H9 (cell line): ENCODE data around the gene SLC24A3. TPM values are rescaled to one million over a fixed set of nuclear protein-coding genes. Genes with fewer than 3 reads are reported as not detected.

Experiments used
- DNase-seq: peaks from one replicate; pipeline ENCODE4 v3.0.0-alpha.2; 2017
- H2AFZ ChIP-seq: one replicate; pipeline ENCODE4 v1.6.1; 2013; ENCODE audit warnings: mild to moderate bottlenecking, low read length, control low read depth, moderate library complexity
- H2AK5ac ChIP-seq: 2 replicates; pipeline ENCODE4 v1.6.1; 2013; ENCODE audit warnings: low read length, control low read depth, mixed read lengths; ENCODE audit not compliant: insufficient read length
- H2BK120ac ChIP-seq: one replicate; pipeline ENCODE4 v1.6.1; 2013; ENCODE audit warnings: low read depth, mild to moderate bottlenecking, low read length, control low read depth, inconsistent platforms; ENCODE audit not compliant: poor library complexity, severe bottlenecking
- H2BK12ac ChIP-seq: 2 replicates; pipeline ENCODE4 v1.6.1; 2013; ENCODE audit warnings: low read length, control low read depth, mixed read lengths, low read depth; ENCODE audit not compliant: insufficient read length
- H2BK15ac ChIP-seq: 2 replicates; pipeline ENCODE4 v1.6.1; 2013; ENCODE audit warnings: low read depth, low read length, control low read depth
- H2BK20ac ChIP-seq: one replicate; pipeline ENCODE4 v1.6.1; 2013; ENCODE audit warnings: low read depth, mild to moderate bottlenecking, low read length, control low read depth, inconsistent platforms; ENCODE audit not compliant: poor library complexity, severe bottlenecking
- H2BK5ac ChIP-seq: 2 replicates; pipeline ENCODE4 v1.6.1; 2013; ENCODE audit warnings: low read length, control low read depth, mixed read lengths; ENCODE audit not compliant: insufficient read length
- H3K14ac ChIP-seq: 2 replicates; pipeline ENCODE4 v1.6.1; 2013; ENCODE audit warnings: low read length, control low read depth; ENCODE audit not compliant: insufficient read depth
- H3K18ac ChIP-seq: 2 replicates; pipeline ENCODE4 v1.6.1; 2013; ENCODE audit warnings: low read depth, mild to moderate bottlenecking, mixed read lengths, low read length, control low read depth; ENCODE audit not compliant: insufficient read length
- H3K23ac ChIP-seq: 2 replicates; pipeline ENCODE4 v1.6.1; 2013; ENCODE audit warnings: low read length, control low read depth, mixed read lengths, low read depth; ENCODE audit not compliant: insufficient read length
- H3K23me2 ChIP-seq: 2 replicates; pipeline ENCODE4 v1.6.1; 2013; ENCODE audit warnings: low read depth, mild to moderate bottlenecking, mixed read lengths, low read length, control low read depth; ENCODE audit not compliant: insufficient read length, poor library complexity, severe bottlenecking
- H3K27ac ChIP-seq: 2 replicates; pipeline ENCODE4 v1.5.1; 2013; ENCODE audit warnings: low read length, control low read depth, mixed read lengths, low read depth; ENCODE audit not compliant: insufficient read length
- H3K27me3 ChIP-seq: 2 replicates; pipeline ENCODE4 v1.6.1; 2013; ENCODE audit warnings: low read length, control low read depth, inconsistent platforms; ENCODE audit not compliant: insufficient read depth
- H3K4ac ChIP-seq: 2 replicates; pipeline ENCODE4 v1.6.1; 2013; ENCODE audit warnings: low read depth, mild to moderate bottlenecking, control low read depth, inconsistent platforms, low read length, moderate library complexity
- H3K4me1 ChIP-seq: 2 replicates; pipeline ENCODE4 v1.6.1; 2013; ENCODE audit warnings: low read length, control low read depth, inconsistent platforms; ENCODE audit not compliant: insufficient read depth
- H3K4me2 ChIP-seq: 2 replicates; pipeline ENCODE4 v1.6.1; 2013; ENCODE audit warnings: low read length, control low read depth, mixed read lengths; ENCODE audit not compliant: insufficient read length, insufficient read depth
- H3K56ac ChIP-seq: 2 replicates; pipeline ENCODE4 v1.6.1; 2013; ENCODE audit warnings: low read depth, mild to moderate bottlenecking, mixed read lengths, low read length, control low read depth; ENCODE audit not compliant: insufficient read length
- H3K79me1 ChIP-seq: 2 replicates; pipeline ENCODE4 v1.6.1; 2013; ENCODE audit warnings: low read depth, mild to moderate bottlenecking, moderate library complexity, low read length, control low read depth, inconsistent platforms; ENCODE audit not compliant: insufficient read depth, poor library complexity, severe bottlenecking
- H3K79me2 ChIP-seq: 2 replicates; pipeline ENCODE4 v1.6.1; 2013; ENCODE audit warnings: low read length, control low read depth, inconsistent platforms; ENCODE audit not compliant: insufficient read depth
- H3K9ac ChIP-seq: 2 replicates; pipeline ENCODE4 v1.6.1; 2013; ENCODE audit warnings: low read length, control low read depth, mixed read lengths; ENCODE audit not compliant: insufficient read length; ENCODE audit errors: extremely low read depth
- H3K9me3 ChIP-seq: one replicate; pipeline ENCODE4 v1.6.1; 2013; ENCODE audit warnings: low read depth, low read length, inconsistent platforms; ENCODE audit not compliant: control insufficient read depth
- H3T11ph ChIP-seq: one replicate; pipeline ENCODE4 v1.6.1; 2013; ENCODE audit warnings: mild to moderate bottlenecking, low read length, control low read depth, inconsistent platforms
- H4K20me1 ChIP-seq: one replicate; pipeline ENCODE4 v1.6.1; 2013; ENCODE audit not compliant: control insufficient read depth, insufficient read length, insufficient read depth
- H4K5ac ChIP-seq: 2 replicates; pipeline ENCODE4 v1.6.1; 2013; ENCODE audit warnings: low read depth, mild to moderate bottlenecking, mixed read lengths, low read length, control low read depth; ENCODE audit not compliant: insufficient read length
- H4K8ac ChIP-seq: replicated peaks from 2 replicates; pipeline ENCODE4 v1.6.1; 2013; ENCODE audit warnings: low read length, control low read depth, mixed read lengths, low read depth; ENCODE audit not compliant: insufficient read length
- H4K91ac ChIP-seq: 2 replicates; pipeline ENCODE4 v1.6.1; 2013; ENCODE audit warnings: low read depth, mild to moderate bottlenecking, moderate library complexity, mixed read lengths, low read length, control low read depth; ENCODE audit not compliant: insufficient read length
- H3K27ac Mint-ChIP-seq, 3 experiments: 2 replicates in 2 of 3; 3 replicates in 1 of 3; pipeline ENCODE4 v1.8.0; 2020 to 2021; ENCODE audit warnings: mixed read lengths in 3 of 3, mild to moderate bottlenecking in 1 of 3, moderate library complexity in 1 of 3
- H3K27me3 Mint-ChIP-seq: 2 replicates; pipeline ENCODE4 v1.8.0; 2021; ENCODE audit warnings: low read depth, mild to moderate bottlenecking, moderate library complexity, mixed read lengths
- H3K36me3 Mint-ChIP-seq, 3 experiments: 2 replicates in 2 of 3; 3 replicates in 1 of 3; pipeline ENCODE4 v1.8.0; 2020 to 2021; ENCODE audit warnings: low read depth in 3 of 3, mixed read lengths in 3 of 3; ENCODE audit not compliant: insufficient read depth in 1 of 3
- H3K4me1 Mint-ChIP-seq, 2 experiments: 2 replicates each; pipeline ENCODE4 v1.8.0; 2020; ENCODE audit warnings: mixed read lengths in 2 of 2
- H3K4me3 Mint-ChIP-seq, 2 experiments: 2 replicates in 1 of 2; 3 replicates in 1 of 2; pipeline ENCODE4 v1.8.0; 2020 to 2021; ENCODE audit warnings: mild to moderate bottlenecking in 2 of 2, mixed read lengths in 2 of 2, moderate library complexity in 1 of 2
- H3K9me3 Mint-ChIP-seq, 2 experiments: 2 replicates in 1 of 2; 3 replicates in 1 of 2; pipeline ENCODE4 v1.8.0; 2020; ENCODE audit warnings: mild to moderate bottlenecking in 2 of 2, mixed read lengths in 2 of 2, moderate library complexity in 1 of 2
- WGBS: extraction: QIAGEN DNeasy Blood & Tissue Kit; methylation state at CpG from one replicate; pipeline ENCODE4 v1.1.7; 2013; ENCODE audit warnings: missing lambda C conversion rate, low lambda C conversion rate, mixed read lengths; ENCODE audit not compliant: insufficient read length; ENCODE audit errors: extremely low coverage; 5-methylcytosine and 5-hydroxymethylcytosine counted together
- total RNA-seq: library from RNA; stranded (reverse); gene quantifications from 2 replicates; pipeline ENCODE4 v1.2.1, GENCODE V29; 2021
- TF ChIP-seq, protein P1 (sequence below): fragments of 200-600 bp; sonication (generic); conservative IDR thresholded peaks from 3 replicates; pipeline ENCODE4 v1.8.0; 2021; ENCODE audit warnings: antibody characterized with exemption, mild to moderate bottlenecking

Gene SLC24A3
- total RNA-seq, 1 experiment from 2014 or later: 0.83 TPM

DNA sequence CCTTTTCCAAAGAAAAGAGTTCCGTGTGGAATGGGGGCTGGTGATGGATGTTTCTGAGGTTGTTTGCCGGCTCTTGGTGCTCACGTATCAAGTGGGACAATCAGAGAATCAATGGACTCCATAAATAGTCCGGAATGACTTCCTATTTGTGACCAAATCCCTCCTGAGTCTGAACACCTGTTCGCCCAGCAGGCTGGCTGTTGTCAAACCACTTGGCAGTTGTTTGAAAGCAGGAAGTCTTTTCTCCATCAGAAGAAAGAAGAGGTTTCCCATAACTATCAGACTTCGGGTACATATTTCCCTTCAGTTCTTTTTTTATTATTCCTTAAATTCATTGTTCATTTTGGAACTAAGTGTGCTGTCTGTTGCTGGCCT is 390.9 kb downstream of the SLC24A3 start:
- H3K56ac ChIP-seq: no peak overlapping the region
- no peak overlapping the region for H3K14ac ChIP-seq
- no peak overlapping the region for H2BK20ac ChIP-seq
- no peak overlapping the region for H3K4ac ChIP-seq
- H2BK12ac ChIP-seq: no peak overlapping the region
- H2BK120ac ChIP-seq: no peak overlapping the region
- Mint-ChIP-seq H3K36me3 (no peaks in the 10 kb centered on the region; a peak in 2 of 7 replicates), H3K4me3 (no peak overlapping the region), H3K27ac (no peak overlapping the region; a peak in 1 of 7 replicates), H3K9me3 (no peaks in the 10 kb centered on the region), H3K4me1 (peaks cover 19 to 28% of the 10 kb centered on the region in 2 experiments), H3K27me3 (no peaks in the 10 kb centered on the region; the same call in 1 of the 2 replicates)
- no peaks in the 10 kb centered on the region; the same call in 1 of the 2 replicates for H3K4me1 ChIP-seq
- H2BK5ac ChIP-seq: no peak overlapping the region
- no peak overlapping the region for H2BK15ac ChIP-seq
- H3T11ph ChIP-seq: no peak overlapping the region
- no peak overlapping the region for H4K8ac ChIP-seq
- no peak overlapping the region for H3K9ac ChIP-seq
- TF ChIP-seq, protein P1, sequence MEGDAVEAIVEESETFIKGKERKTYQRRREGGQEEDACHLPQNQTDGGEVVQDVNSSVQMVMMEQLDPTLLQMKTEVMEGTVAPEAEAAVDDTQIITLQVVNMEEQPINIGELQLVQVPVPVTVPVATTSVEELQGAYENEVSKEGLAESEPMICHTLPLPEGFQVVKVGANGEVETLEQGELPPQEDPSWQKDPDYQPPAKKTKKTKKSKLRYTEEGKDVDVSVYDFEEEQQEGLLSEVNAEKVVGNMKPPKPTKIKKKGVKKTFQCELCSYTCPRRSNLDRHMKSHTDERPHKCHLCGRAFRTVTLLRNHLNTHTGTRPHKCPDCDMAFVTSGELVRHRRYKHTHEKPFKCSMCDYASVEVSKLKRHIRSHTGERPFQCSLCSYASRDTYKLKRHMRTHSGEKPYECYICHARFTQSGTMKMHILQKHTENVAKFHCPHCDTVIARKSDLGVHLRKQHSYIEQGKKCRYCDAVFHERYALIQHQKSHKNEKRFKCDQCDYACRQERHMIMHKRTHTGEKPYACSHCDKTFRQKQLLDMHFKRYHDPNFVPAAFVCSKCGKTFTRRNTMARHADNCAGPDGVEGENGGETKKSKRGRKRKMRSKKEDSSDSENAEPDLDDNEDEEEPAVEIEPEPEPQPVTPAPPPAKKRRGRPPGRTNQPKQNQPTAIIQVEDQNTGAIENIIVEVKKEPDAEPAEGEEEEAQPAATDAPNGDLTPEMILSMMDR: no peak
- no peak overlapping the region for H2AFZ ChIP-seq
- H4K5ac ChIP-seq: no peak overlapping the region
- H2AK5ac ChIP-seq: no peak overlapping the region
- H3K18ac ChIP-seq: no peak overlapping the region
- H3K23me2 ChIP-seq: no peaks in the 10 kb centered on the region
- H3K79me1 ChIP-seq: no peaks in the 10 kb centered on the region
- H4K91ac ChIP-seq: no peak overlapping the region
- no peak overlapping the region for H3K27ac ChIP-seq
- no peak overlapping the region for H3K23ac ChIP-seq
- no CpG with 5 or more reads among the region's 6 CpGs for WGBS
- H3K79me2 ChIP-seq: no peaks in the 10 kb centered on the region
- DNase-seq: no peak
- no peaks in the 10 kb centered on the region for H3K27me3 ChIP-seq
- H3K4me2 ChIP-seq: no peak overlapping the region
- H4K20me1 ChIP-seq: no peaks in the 10 kb centered on the region
- no peaks in the 10 kb centered on the region for H3K9me3 ChIP-seq
